ENCODE results near the gene LMX1B.

LMX1B gene

GRCh38 chr9:126733005-126733404 lies 119.3 kb downstream of the LMX1B start:
- Histone ChIP-seq H3K9me3 (ENCODE audit: low read length) (no peaks in the 10 kb centered on the region), H3K27me3 (ENCODE audit: insufficient read depth, low read length) (no peaks in the 10 kb centered on the region)

GRCh38 chr9:126734877-126735276 lies 121.1 kb downstream of the LMX1B start:
- Histone ChIP-seq H2AFZ (ENCODE audit: low read depth, low read length) (no peak overlapping the region), H3K27me3 (ENCODE audit: insufficient read depth, low read length) (no peaks in the 10 kb centered on the region), H3K4me1 (ENCODE audit: insufficient read depth, low read length) (no peaks in the 10 kb centered on the region), H3K36me3 (ENCODE audit: insufficient read depth, low read length) (no peaks in the 10 kb centered on the region), H3K9me3 (ENCODE audit: low read length) (no peaks in the 10 kb centered on the region), H3K4me3 (ENCODE audit: low read length) (no peak overlapping the region)

More at GRCh38 chr9:126733005-126733404, 119.3 kb downstream of the LMX1B start:
- Histone ChIP-seq H3K4me3 (ENCODE audit: low read length) (no peak overlapping the region), H2AFZ (ENCODE audit: low read depth, low read length) (no peak overlapping the region), H3K36me3 (ENCODE audit: insufficient read depth, low read length) (no peaks in the 10 kb centered on the region), H3K4me1 (ENCODE audit: insufficient read depth, low read length) (no peaks in the 10 kb centered on the region)

- Histone ChIP-seq H2AFZ (ENCODE audit: low read depth, low read length) (no peak overlapping the region), H3K4me3 (ENCODE audit: low read length) (no peak overlapping the region), H3K9me3 (ENCODE audit: low read length) (no peaks in the 10 kb centered on the region)
These were observed 121.8 kb downstream of the LMX1B start for GRCh38 chr9:126735482-126735881.

GRCh38 chr9:126738553-126738952 lies 124.8 kb downstream of the LMX1B start:
- no peaks in the 10 kb centered on the region for H3K27me3 ChIP-seq (ENCODE audit: insufficient read depth, low read length)
- H3K4me1 ChIP-seq (ENCODE audit: insufficient read depth, low read length): no peaks in the 10 kb centered on the region
- no peaks in the 10 kb centered on the region for H3K36me3 ChIP-seq (ENCODE audit: insufficient read depth, low read length)
- H3K4me3 ChIP-seq (ENCODE audit: low read length): no peak overlapping the region
- no peak overlapping the region for H2AFZ ChIP-seq (ENCODE audit: low read depth, low read length)
- H3K9me3 ChIP-seq (ENCODE audit: low read length): no peaks in the 10 kb centered on the region

More at GRCh38 chr9:126735482-126735881, 121.8 kb downstream of the LMX1B start:
- H3K4me1 ChIP-seq (ENCODE audit: insufficient read depth, low read length): no peaks in the 10 kb centered on the region
- H3K36me3 ChIP-seq (ENCODE audit: insufficient read depth, low read length): no peaks in the 10 kb centered on the region
- H3K27me3 ChIP-seq (ENCODE audit: insufficient read depth, low read length): no peaks in the 10 kb centered on the region

GRCh38 chr9:126743041-126743440 lies 129.3 kb downstream of the LMX1B start:
- Histone ChIP-seq H3K4me1 (ENCODE audit: insufficient read depth, low read length) (no peaks in the 10 kb centered on the region), H3K27me3 (ENCODE audit: insufficient read depth, low read length) (no peaks in the 10 kb centered on the region), H2AFZ (ENCODE audit: low read depth, low read length) (no peak overlapping the region), H3K9me3 (ENCODE audit: low read length) (no peaks in the 10 kb centered on the region), H3K4me3 (ENCODE audit: low read length) (no peak overlapping the region), H3K36me3 (ENCODE audit: insufficient read depth, low read length) (no peaks in the 10 kb centered on the region)

GRCh38 chr9:126745574-126746411 lies 132.1 kb downstream of the LMX1B start:
- Histone ChIP-seq H3K9me3 (ENCODE audit: low read length) (no peaks in the 10 kb centered on the region), H3K4me1 (ENCODE audit: insufficient read depth, low read length) (no peaks in the 10 kb centered on the region), H3K27me3 (ENCODE audit: insufficient read depth, low read length) (no peaks in the 10 kb centered on the region), H3K4me3 (ENCODE audit: low read length) (no peak overlapping the region), H2AFZ (ENCODE audit: low read depth, low read length) (no peak overlapping the region), H3K36me3 (ENCODE audit: insufficient read depth, low read length) (no peaks in the 10 kb centered on the region)
